Left forelimb (tissue), 1 donor: ENCODE measurements around the gene RAD54L2.
"Not testable (repeated sequence)": the region's sequence is repeated elsewhere in the genome, so short reads cannot be mapped to it uniquely, and the experiment has no call there.

Experiments
- DNase-seq: peaks from one replicate; pipeline ENCODE4 v3.0.0-alpha.2; 2018; ENCODE audit warnings: low spot score

Gene RAD54L2

GRCh38 chr3:51539291-51539941, 897 bp downstream of the RAD54L2 start:
- DNase-seq, result no peak

DNA sequence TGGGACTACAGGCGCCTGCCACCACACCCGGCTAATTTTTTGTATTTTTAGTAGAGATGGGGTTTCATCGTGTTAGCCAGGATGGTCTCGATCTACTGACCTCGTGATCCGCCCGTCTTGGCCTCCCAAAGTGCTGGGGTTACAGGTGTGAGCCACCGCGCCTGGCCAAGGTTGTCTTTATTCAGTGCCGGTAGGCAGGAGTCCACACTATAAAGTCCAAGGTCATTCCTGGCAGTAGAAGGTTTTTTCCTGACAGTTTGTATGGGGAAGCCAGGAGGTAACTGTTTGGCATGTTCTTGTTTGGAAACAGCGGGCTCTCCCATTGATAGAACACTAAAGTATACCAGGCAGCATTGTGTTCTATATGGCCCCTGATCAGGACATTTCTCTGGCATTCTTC, 4.1 kb downstream of the RAD54L2 start:
- not testable (repeated sequence) for DNase-seq

DNA sequence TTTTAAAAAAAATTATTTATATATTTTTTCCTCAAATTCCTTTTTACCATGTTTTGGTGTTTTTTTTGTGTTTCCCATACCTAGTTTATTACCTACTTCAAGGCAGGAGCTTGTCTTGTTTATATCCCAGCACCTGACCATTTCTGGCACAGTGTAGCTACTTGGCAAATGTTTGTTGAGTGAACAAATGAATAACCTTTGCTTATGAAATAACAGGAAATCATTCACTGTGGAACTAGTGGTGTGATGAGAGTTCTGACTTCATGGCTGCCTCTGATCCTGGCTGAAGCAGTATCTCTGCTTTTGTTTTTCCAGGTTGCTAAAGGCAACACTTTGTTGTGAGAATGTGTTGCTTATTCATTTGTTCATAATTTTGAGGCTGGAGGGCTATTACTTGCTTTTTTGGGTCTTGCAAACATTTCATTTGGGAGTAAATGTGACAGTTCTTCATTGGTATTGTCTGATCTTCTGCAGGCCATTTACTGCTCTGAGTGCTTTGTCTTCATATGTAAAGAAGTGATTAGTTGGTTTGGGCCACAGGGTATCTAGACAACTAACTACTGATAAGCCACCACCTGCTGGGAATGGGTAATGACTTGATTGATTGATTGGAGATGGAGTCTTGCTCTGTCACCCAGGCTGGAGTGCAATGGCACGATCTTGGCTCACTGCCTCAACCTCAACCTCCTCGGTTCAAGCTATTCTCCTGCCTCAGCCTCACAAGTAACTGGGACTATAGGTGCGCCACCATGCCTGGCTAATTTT, 5.7 kb downstream of the RAD54L2 start:
- DNase-seq, result no peak

- DNase-seq, result no peak
Observed at GRCh38 chr3:51547274-51547673, 8.8 kb downstream of the RAD54L2 start.

- no peak for DNase-seq
Observed at GRCh38 chr3:51549311-51549710, 10.8 kb downstream of the RAD54L2 start.

DNA sequence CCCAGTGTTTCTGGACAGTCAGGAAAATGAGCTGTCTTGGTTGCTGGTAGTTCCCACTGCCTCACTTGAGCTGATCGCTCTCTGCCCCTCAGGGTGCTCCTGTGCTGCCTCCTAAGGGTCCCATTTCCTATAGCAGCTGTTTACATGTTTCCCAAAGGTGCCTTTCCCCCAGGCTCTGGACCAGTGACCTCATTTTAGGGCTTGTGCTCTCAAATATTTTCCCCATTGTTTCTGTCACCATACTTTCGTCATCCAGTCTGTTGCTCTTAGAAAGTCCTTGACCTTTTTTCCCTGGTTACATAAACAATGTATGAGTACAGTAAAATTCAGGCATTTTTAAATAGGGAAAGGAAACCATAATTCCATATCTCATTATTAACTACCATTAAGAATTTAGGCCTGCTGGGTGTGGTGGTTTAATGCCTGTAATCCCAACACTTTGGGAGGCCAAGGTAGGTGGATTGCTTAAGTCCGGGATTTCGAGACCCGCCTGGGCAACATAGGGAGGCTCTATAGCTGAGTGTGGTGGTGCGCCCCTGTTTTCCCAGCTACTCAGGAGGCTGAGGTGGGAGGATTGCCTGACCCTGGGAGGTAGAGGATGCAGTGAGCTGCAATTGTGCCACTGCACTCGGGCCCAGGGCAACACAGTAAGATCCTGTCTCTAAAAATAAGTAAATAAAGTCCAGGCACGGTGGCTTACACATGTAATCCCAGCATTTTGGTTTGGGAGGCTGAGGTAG, 11.7 kb downstream of the RAD54L2 start:
- DNase-seq, result no peak

- no peak for DNase-seq
Observed at GRCh38 chr3:51557993-51558392, 19.5 kb downstream of the RAD54L2 start.

DNA sequence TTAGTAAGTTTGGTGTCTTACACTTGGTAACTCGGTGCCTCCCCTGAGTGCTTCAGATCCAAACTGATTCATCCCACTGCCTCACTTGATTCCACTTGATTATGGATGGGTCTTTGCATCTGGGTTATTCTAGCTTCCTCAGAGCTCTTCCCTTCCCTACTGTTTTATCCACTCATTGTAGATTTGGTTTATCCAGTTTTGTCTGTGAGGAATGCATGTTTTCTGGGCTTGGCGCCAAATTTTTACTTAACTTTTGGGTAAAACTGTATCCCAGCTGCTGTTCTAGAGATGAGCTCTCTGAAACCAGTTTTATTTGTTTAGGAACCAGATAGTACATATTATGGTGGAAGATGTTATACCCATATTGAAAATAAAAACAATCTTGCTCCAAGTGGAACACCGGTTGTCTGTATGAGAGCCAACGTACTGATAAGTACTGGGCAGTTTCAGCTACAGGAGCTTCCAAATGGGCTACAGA, 20.9 kb downstream of the RAD54L2 start:
- DNase-seq, result no peak

GRCh38 chr3:51559961-51560360, 21.4 kb downstream of the RAD54L2 start:
- no peak for DNase-seq

DNA sequence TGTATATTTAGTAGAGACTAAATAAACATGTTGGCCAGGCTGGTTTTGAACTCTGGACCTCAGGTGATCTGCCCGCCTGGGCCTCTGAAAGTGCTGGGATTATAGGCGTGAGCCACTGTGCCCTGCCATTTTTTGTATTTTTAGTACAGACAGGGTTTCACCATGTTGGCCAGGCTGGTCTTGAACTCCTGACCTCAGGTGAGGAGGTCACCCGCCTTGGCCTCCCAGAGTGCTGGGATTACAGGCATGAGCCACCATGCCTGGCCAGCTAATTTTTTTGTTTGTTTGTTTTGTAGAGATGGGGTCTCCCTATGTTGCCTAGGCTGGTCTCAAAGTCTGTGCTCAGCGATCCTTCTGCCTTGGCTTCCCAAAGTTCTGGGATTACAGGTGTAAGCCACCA, 23.9 kb downstream of the RAD54L2 start:
- DNase-seq, result not testable (repeated sequence)

- no peak for DNase-seq
Observed at GRCh38 chr3:51568036-51568435, 29.5 kb downstream of the RAD54L2 start.

DNA sequence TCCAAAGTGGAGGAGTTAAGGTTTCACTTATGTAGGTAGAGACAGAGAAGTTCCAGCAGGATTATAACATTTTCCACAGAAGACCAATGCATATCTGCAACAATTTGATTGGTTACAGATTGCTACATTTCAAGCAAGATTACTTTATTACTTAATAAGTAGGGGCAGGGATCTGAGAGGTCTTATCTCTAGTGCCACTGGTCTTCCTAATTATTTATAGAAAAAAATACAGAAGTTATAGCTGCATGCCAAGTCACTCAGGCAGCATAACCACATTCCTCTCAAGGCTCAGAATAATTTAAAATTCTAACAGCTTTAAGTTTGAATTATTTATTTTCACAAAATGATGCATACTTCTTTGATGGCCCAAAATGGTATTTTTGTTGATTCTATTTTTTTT, 30.5 kb downstream of the RAD54L2 start:
- DNase-seq, result no peak

DNA sequence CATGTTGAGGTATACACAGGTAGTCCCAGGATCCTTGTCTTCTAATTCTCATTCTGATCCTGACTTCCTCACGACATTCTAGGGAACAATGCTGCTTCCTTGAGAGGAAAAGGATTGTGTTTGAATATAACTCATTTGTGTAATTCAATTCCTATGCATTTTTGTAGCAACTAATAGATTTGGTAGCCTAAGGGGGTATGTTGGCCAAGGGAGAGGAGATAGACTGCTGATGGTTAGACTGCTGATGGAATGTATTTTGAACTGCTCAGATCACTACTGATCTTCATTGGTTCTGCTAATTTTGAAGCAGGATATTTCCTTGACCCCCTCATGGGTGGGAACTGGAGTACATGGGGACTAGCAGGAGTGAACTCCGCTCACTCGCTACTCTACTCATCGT, 39.7 kb downstream of the RAD54L2 start:
- no peak for DNase-seq

GRCh38 chr3:51580418-51580817, 41.9 kb downstream of the RAD54L2 start:
- DNase-seq, result no peak

GRCh38 chr3:51581524-51581923, 43.0 kb downstream of the RAD54L2 start:
- DNase-seq, result no peak

DNA sequence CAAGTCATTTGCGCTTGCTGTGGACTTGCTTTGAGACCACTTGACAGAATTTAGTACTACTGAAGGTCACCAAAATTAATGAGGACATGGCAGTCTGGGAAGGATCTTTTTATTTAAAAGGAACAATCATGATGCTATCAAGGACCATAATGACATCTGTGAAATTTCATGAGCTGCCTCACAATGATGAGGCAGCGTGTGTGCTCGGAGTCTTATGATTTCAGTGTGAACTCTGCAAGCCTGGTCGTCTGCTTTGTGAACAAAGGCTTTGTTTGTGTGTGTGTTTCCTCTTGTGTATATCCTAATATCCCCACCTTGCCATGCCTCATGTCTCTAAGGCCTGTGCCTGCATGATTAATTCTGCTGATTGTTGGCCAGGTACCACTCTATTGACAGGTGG, 46.7 kb downstream of the RAD54L2 start:
- no peak for DNase-seq

- no peak for DNase-seq
Observed at GRCh38 chr3:51585871-51586270, 47.4 kb downstream of the RAD54L2 start.
